Measurements from ENCODE around the gene ZNF227.

- TF ChIP-seq CTCF (optimal IDR thresholded peaks at IDR 0.05 in 1 of 3, IDR thresholded peaks at IDR 0.05 in 1 of 3, conservative IDR thresholded peaks at IDR 0.05 in 1 of 3; ENCODE audit: extremely low read depth in 1 of 3, insufficient read depth in 2 of 3, low read length in 3 of 3) (no peak), EZH2 (IDR thresholded peaks at IDR 0.05; ENCODE audit: low read length) (no peak)
Observed at GRCh38 chr19:44180968-44181367, 31.4 kb upstream of the ZNF227 start.

All from keratinocyte (primary cell).